ENCODE measurements around the gene IL20.

IL20 gene

GRCh38 chr1:206899717-206900116 lies 34.3 kb downstream of the IL20 start:
- in situ Hi-C loops (cut with MboI; ENCODE audit: low sequenced_read_pairs): loop anchor here (25.0 kb wide), 1 partner anchor 412 kb away; no protein-coding TSS in a partner anchor

- in situ Hi-C loops (cut with MboI; ENCODE audit: low sequenced_read_pairs): loop anchor here (25.0 kb wide), 1 partner anchor 413 kb away; no protein-coding TSS in a partner anchor
These were observed 34.7 kb downstream of the IL20 start for GRCh38 chr1:206900149-206900548.

GRCh38 chr1:206901944-206902343 lies 36.5 kb downstream of the IL20 start:
- in situ Hi-C loops (cut with MboI; ENCODE audit: low sequenced_read_pairs): loop anchor here (25.0 kb wide), 1 partner anchor 415 kb away; no protein-coding TSS in a partner anchor

- in situ Hi-C loops (cut with MboI; ENCODE audit: low sequenced_read_pairs): loop anchor here (25.0 kb wide), 1 partner anchor 415 kb away; no protein-coding TSS in a partner anchor
These were observed 37.3 kb downstream of the IL20 start for GRCh38 chr1:206902702-206903101.

GRCh38 chr1:206903687-206904086 lies 38.3 kb downstream of the IL20 start:
- in situ Hi-C loops (cut with MboI; ENCODE audit: low sequenced_read_pairs): loop anchor here (25.0 kb wide), 1 partner anchor 416 kb away; no protein-coding TSS in a partner anchor

GRCh38 chr1:206904423-206905142 lies 39.2 kb downstream of the IL20 start:
- in situ Hi-C loops (cut with MboI; ENCODE audit: low sequenced_read_pairs): loop anchor here (25.0 kb wide), 1 partner anchor 417 kb away; no protein-coding TSS in a partner anchor

- in situ Hi-C loops (cut with MboI; ENCODE audit: low sequenced_read_pairs): loop anchor here (25.0 kb wide), 1 partner anchor 418 kb away; no protein-coding TSS in a partner anchor
These were observed 40.1 kb downstream of the IL20 start for GRCh38 chr1:206905295-206906164.

GRCh38 chr1:206907304-206907991 lies 42.0 kb downstream of the IL20 start:
- in situ Hi-C loops (cut with MboI; ENCODE audit: low sequenced_read_pairs): loop anchor here (25.0 kb wide), 1 partner anchor 420 kb away; no protein-coding TSS in a partner anchor

- in situ Hi-C loops (cut with MboI; ENCODE audit: low sequenced_read_pairs): loop anchor here (25.0 kb wide), 1 partner anchor 421 kb away; no protein-coding TSS in a partner anchor
These were observed 42.6 kb downstream of the IL20 start for GRCh38 chr1:206908038-206908437.

- in situ Hi-C loops (cut with MboI; ENCODE audit: low sequenced_read_pairs): loop anchor here (25.0 kb wide), 1 partner anchor 422 kb away; no protein-coding TSS in a partner anchor
These were observed 43.9 kb downstream of the IL20 start for GRCh38 chr1:206909161-206909882.

- in situ Hi-C loops (cut with MboI; ENCODE audit: low sequenced_read_pairs): loop anchor here (10.0 to 25.0 kb wide), 2 partner anchors 175 to 423 kb away; no protein-coding TSS in a partner anchor
These were observed 44.5 kb downstream of the IL20 start for GRCh38 chr1:206909883-206910318.

GRCh38 chr1:206911064-206911663 lies 45.7 kb downstream of the IL20 start:
- in situ Hi-C loops (cut with MboI; ENCODE audit: low sequenced_read_pairs): loop anchor here (10.0 to 25.0 kb wide), 2 partner anchors 176 to 424 kb away; no protein-coding TSS in a partner anchor

GRCh38 chr1:206912445-206913095 lies 47.1 kb downstream of the IL20 start:
- in situ Hi-C loops (cut with MboI; ENCODE audit: low sequenced_read_pairs): loop anchor here (10.0 to 25.0 kb wide), 2 partner anchors 178 to 425 kb away; no protein-coding TSS in a partner anchor

- in situ Hi-C loops (cut with MboI; ENCODE audit: low sequenced_read_pairs): loop anchor here (10.0 to 25.0 kb wide), 2 partner anchors 179 to 427 kb away; no protein-coding TSS in a partner anchor
These were observed 48.5 kb downstream of the IL20 start for GRCh38 chr1:206913766-206914537.

GRCh38 chr1:206915030-206915735 lies 49.8 kb downstream of the IL20 start:
- in situ Hi-C loops (cut with MboI; ENCODE audit: low sequenced_read_pairs): loop anchor here (10.0 to 25.0 kb wide), 2 partner anchors 180 to 428 kb away; no protein-coding TSS in a partner anchor

- in situ Hi-C loops (cut with MboI; ENCODE audit: low sequenced_read_pairs): loop anchor here (10.0 to 25.0 kb wide), 2 partner anchors 181 to 429 kb away; no protein-coding TSS in a partner anchor
These were observed 50.7 kb downstream of the IL20 start for GRCh38 chr1:206916000-206916709.
